ENCODE measurements around the gene ANXA5.

The ANXA5 gene

GRCh38 chr4:121686255-121686654 lies 10.5 kb downstream of the ANXA5 start:
- peaks cover 34% of the 10 kb centered on the region for H3K36me3 ChIP-seq (ENCODE audit: insufficient read depth, low read length)
- H3K4me3 ChIP-seq (ENCODE audit: low read depth, low read length, poor library complexity, severe bottlenecking) = no peak overlapping the region
- H3K27me3 ChIP-seq (ENCODE audit: insufficient read depth, low read length) = no peaks in the 10 kb centered on the region
- H3K9me2 ChIP-seq (ENCODE audit: low read depth, low read length) = no peaks in the 10 kb centered on the region
- no peak overlapping the region for H3K9ac ChIP-seq (ENCODE audit: low read length)
- no peak overlapping the region for H2AFZ ChIP-seq (ENCODE audit: low read length)
- H3K4me1 ChIP-seq (ENCODE audit: insufficient read depth, low read length, severe bottlenecking) = no peaks in the 10 kb centered on the region
- no peak overlapping the region for H3K27ac ChIP-seq (ENCODE audit: low read depth, low read length, poor library complexity, severe bottlenecking)
- TF ChIP-seq CTCF (IDR thresholded peaks at IDR 0.05; ENCODE audit: low read length) = no peak
- H3K79me2 ChIP-seq (ENCODE audit: insufficient read depth, low read length) = no peaks in the 10 kb centered on the region; the same call in none of the 2 replicates
- no peaks in the 10 kb centered on the region for H3K9me3 ChIP-seq (ENCODE audit: low read length)
- no peaks in the 10 kb centered on the region for H4K20me1 ChIP-seq (ENCODE audit: insufficient read depth, low read length)
- no peak overlapping the region for H3K4me2 ChIP-seq (ENCODE audit: low read length)
- no peaks in the 10 kb centered on the region for H3F3A ChIP-seq (ENCODE audit: insufficient read depth, low read length)

GRCh38 chr4:121685257-121685656 lies 11.5 kb downstream of the ANXA5 start:
- Histone ChIP-seq H2AFZ (ENCODE audit: low read length) (no peak overlapping the region), H3K27ac (ENCODE audit: low read depth, low read length, poor library complexity, severe bottlenecking) (no peak overlapping the region), H3K4me1 (ENCODE audit: insufficient read depth, low read length, severe bottlenecking) (no peaks in the 10 kb centered on the region), H4K20me1 (ENCODE audit: insufficient read depth, low read length) (no peaks in the 10 kb centered on the region), H3K36me3 (ENCODE audit: insufficient read depth, low read length) (peaks cover 44% of the 10 kb centered on the region), H3K9me3 (ENCODE audit: low read length) (no peaks in the 10 kb centered on the region), H3K4me3 (ENCODE audit: low read depth, low read length, poor library complexity, severe bottlenecking) (no peak overlapping the region), H3K9ac (ENCODE audit: low read length) (no peak overlapping the region), H3K27me3 (ENCODE audit: insufficient read depth, low read length) (no peaks in the 10 kb centered on the region), H3K79me2 (ENCODE audit: insufficient read depth, low read length) (no peaks in the 10 kb centered on the region; the same call in 1 of the 2 replicates), H3F3A (ENCODE audit: insufficient read depth, low read length) (no peaks in the 10 kb centered on the region), H3K9me2 (ENCODE audit: low read depth, low read length) (no peaks in the 10 kb centered on the region), H3K4me2 (ENCODE audit: low read length) (no peak overlapping the region)
- TF ChIP-seq EZH2 (IDR thresholded peaks at IDR 0.05; ENCODE audit: borderline replicate concordance, low read length) (no peak), CTCF (IDR thresholded peaks at IDR 0.05; ENCODE audit: low read length) (no peak)

- H3K4me3 ChIP-seq (ENCODE audit: low read depth, low read length, poor library complexity, severe bottlenecking) = no peak overlapping the region
- H3K4me2 ChIP-seq (ENCODE audit: low read length) = no peak overlapping the region
- no peaks in the 10 kb centered on the region for H3K4me1 ChIP-seq (ENCODE audit: insufficient read depth, low read length, severe bottlenecking)
- no peaks in the 10 kb centered on the region for H3F3A ChIP-seq (ENCODE audit: insufficient read depth, low read length)
- H2AFZ ChIP-seq (ENCODE audit: low read length) = no peak overlapping the region
- H3K79me2 ChIP-seq (ENCODE audit: insufficient read depth, low read length) = no peaks in the 10 kb centered on the region; the same call in 1 of the 2 replicates
- no peaks in the 10 kb centered on the region for H3K9me3 ChIP-seq (ENCODE audit: low read length)
- TF ChIP-seq CTCF (IDR thresholded peaks at IDR 0.05; ENCODE audit: low read length) (no peak), EZH2 (IDR thresholded peaks at IDR 0.05; ENCODE audit: borderline replicate concordance, low read length) (no peak)
- peaks cover 51% of the 10 kb centered on the region for H3K36me3 ChIP-seq (ENCODE audit: insufficient read depth, low read length)
- no peak overlapping the region for H3K27ac ChIP-seq (ENCODE audit: low read depth, low read length, poor library complexity, severe bottlenecking)
- no peak overlapping the region for H3K9ac ChIP-seq (ENCODE audit: low read length)
- no peaks in the 10 kb centered on the region for H4K20me1 ChIP-seq (ENCODE audit: insufficient read depth, low read length)
- H3K27me3 ChIP-seq (ENCODE audit: insufficient read depth, low read length) = no peaks in the 10 kb centered on the region
- H3K9me2 ChIP-seq (ENCODE audit: low read depth, low read length) = no peaks in the 10 kb centered on the region
Measured at GRCh38 chr4:121684561-121684960, 12.2 kb downstream of the ANXA5 start.

Data from OCI-LY1 (cell line).